Activated CD8-positive, alpha-beta memory T cell treated with anti-CD3 and anti-CD28 coated beads, Interleukin-2, amount 50 U/mL, for 24 hours (primary cell): ENCODE measurements around the gene GET4.
"Not testable (repeated sequence)": the region's sequence is repeated elsewhere in the genome, so short reads cannot be mapped to it uniquely, and the experiment has no call there.

Experiments used
- DNase-seq: peaks from one replicate; pipeline ENCODE4 v3.0.0-alpha.2; 2020; ENCODE audit errors: extremely low read depth

Gene GET4

DNA sequence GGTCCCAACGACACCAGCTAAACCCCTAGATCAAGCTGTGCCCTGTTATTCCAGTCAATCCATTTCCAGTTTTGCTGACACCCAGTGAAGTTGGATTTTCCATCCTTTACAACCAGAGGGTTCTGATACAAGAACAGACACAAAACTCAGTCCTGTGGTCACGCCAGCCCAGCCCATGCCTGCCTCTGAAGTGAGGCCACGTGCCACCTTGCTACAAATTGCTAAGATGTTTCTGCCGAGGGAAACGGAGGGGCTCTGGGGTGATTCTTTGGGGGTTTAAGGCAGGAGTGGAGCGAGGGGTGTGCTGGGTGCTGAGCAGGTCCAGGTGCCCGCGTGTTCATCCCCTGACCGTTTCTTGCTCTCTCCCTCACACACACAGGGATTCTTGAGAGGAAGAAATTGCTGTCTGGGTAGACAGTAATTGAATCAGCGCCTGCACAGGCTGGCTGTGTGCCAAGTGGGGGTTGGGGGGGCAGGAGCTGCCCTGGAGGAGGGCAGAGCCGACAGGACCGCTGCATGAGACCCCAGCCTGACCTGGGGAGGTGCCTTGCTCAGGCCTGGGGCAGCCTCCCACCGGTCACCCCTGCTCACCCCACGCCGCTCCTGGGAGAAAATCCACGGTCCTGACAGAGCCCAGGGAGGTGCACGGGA lies 40.1 kb downstream of the GET4 start:
- no peak for DNase-seq

- DNase-seq, result no peak
Measured at GRCh38 chr7:917255-918117, 41.1 kb downstream of the GET4 start.

DNA sequence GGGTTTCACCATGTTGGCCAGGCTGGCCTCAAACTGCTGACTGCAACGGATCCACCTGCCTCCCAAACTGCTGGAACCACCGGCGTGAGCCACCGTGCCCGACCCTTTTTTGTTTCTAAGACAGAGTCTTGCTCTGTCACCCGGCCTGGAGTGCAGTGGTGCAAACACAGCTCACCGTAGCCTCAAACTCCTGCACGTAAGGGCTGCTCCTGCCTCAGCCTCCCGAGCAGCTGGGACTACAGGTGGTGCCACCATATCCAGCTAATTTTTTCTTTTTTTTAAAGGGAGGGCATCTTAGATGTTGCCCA lies 41.7 kb downstream of the GET4 start:
- DNase-seq, result no peak

- no peak for DNase-seq
Measured at GRCh38 chr7:918441-919113, 42.2 kb downstream of the GET4 start.

GRCh38 chr7:919114-919442 lies 42.7 kb downstream of the GET4 start:
- DNase-seq, result no peak

DNA sequence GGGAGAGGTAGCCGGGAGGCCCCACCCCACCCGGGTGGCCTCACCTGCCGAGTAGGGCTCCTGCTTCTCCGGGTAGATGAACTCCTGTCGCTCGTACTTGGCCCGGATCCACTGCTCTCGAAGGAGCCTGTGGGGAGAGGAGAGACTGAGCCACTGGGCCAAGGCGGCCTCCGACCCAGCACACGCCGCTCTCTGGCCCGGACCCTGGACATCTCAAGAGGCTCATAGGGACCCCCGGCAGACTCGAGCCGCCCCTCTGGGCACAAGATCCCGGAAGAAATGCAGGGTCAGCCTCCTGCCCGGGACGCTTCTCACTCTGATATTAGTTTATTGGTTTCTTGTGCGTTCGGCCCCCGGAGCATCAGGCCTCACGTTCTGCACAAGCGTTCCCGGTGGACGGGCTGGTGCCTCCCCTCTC lies 43.6 kb downstream of the GET4 start:
- DNase-seq, result no peak

DNA sequence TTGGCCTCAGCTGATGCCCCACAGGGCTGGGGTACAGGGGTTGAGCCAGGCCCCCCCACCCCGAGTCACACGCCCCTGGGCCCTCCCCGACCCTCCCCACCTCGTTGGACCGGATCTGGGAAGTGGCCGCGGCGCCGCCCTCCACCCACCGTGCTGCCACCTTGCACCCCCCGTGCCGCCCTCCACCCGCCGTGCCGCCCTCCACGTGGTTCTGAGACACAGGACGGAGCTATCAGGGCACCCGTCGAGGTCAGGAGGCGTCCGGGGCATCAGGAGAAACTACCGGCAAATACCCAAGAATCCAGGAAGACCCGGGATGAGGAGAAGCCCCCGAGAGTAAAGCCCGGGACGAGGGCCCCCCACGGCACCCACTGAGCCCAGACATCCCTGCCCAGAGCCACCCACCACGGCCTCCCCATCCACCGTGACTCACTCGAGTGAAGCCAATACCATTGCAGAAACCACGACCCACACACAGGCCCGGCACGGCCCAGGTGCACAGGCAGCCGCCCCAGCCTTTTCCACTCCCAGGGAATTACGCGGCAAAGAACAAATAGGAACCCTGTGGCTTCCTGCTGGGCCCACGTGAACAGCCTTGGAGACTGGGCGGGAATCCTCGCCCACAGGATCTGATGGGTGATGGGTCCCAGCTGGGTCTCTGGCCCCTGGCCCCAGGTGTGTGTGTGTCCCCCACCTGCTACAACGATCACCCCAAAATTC lies 44.2 kb downstream of the GET4 start:
- DNase-seq, result no peak

- DNase-seq, result no peak
Measured at GRCh38 chr7:921071-921461, 44.7 kb downstream of the GET4 start.

GRCh38 chr7:921581-922333 lies 45.4 kb downstream of the GET4 start:
- no peak for DNase-seq

- no peak for DNase-seq
Measured at GRCh38 chr7:922334-923107, 46.2 kb downstream of the GET4 start.

DNA sequence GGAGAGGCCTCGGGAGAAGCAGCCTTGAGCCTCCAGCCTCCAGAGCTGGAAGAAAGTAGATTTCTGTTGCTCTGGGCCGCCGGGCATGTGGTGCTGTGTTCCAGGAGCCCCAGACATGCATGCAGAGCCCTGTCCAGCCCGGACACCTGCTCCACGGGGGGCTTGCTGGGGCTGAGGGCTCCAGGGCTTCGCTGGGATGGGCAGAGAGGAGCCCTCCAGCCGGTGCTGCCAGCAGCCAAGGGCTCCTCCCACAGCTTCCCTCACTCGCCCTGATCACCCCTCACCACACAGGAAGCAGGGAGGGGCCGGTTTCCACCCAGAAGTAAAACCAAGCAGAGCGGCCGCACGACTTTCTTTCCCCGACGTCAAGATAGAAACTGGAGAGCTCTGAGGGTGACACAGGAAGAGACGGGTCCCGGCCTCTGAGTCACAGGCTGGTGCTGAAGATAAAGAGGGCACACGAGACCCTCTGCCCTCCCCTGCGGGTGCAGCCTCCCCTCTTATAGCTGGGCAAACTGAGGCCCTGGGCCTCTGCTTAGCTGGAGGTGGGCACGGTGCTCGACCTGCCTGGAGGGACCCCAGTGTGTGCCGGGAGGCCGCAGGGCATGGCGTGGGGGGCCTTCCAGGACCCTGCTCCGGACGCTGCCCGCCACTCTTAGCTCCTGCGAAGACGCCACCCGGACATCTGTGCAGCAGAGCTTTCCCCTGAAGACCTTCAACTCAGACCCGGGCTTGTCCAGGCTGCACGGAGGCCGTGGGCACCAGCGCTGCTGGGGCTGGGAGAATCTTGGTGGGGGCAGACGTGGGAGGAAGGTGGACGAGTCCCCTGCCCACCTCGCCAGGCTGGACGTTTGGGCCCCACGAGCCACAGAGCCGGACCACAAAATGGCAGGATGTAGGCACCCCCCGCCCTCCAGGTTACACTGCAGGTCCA lies 47.0 kb downstream of the GET4 start:
- DNase-seq, result peak; percentile 91

DNA sequence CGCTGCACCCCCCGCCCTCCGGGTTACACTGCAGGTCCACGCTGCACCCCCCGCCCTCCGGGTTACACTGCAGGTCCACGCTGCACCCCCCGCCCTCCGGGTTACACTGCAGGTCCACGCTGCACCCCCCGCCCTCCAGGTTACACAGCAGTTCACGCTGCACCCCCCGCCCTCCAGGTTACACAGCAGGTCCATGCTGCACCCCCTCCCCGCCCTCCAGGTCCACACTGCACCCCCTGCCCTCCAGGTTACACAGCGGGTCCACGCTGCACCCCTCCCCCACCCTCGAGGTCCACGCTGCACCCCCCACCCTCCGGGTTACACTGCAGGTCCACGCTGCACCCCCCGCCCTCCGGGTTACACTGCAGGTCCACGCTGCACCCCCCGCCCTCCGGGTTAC lies 47.7 kb downstream of the GET4 start:
- DNase-seq, result not testable (repeated sequence)

DNA sequence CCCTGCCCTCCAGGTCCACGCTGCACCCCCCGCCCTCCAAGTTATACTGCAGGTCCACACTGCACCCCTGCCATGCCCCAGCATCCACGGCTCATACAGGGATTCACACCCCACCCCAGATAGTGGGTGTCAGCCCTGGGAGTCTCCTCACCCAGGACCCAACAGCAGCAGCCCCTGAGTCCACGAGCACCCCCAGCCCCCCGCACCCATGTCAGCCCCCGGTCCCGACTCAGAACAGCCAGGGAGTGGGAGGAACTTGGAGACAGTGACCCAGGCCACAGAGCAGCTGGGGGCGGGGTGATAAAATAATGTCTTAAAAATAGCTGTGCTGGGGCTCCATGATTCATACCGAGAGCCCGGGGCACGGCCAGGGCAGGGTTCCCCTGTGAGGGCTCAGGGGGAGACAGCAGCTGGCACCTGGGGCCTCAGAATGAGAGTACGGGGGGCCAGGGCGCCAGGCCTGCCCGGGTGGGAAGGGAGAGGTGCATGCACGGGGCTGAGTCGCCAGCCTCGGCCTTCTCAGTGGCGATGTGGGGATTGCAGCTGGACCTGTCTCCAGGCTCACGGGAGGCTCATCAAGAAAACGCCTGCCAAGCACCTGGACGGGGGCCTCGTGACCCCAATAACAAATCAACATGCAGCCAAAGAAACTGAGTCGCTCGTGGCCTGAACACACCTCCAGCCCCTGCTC lies 48.3 kb downstream of the GET4 start:
- peak; percentile 60 for DNase-seq

GRCh38 chr7:925601-926000 lies 49.2 kb downstream of the GET4 start:
- peak; percentile 56 for DNase-seq

DNA sequence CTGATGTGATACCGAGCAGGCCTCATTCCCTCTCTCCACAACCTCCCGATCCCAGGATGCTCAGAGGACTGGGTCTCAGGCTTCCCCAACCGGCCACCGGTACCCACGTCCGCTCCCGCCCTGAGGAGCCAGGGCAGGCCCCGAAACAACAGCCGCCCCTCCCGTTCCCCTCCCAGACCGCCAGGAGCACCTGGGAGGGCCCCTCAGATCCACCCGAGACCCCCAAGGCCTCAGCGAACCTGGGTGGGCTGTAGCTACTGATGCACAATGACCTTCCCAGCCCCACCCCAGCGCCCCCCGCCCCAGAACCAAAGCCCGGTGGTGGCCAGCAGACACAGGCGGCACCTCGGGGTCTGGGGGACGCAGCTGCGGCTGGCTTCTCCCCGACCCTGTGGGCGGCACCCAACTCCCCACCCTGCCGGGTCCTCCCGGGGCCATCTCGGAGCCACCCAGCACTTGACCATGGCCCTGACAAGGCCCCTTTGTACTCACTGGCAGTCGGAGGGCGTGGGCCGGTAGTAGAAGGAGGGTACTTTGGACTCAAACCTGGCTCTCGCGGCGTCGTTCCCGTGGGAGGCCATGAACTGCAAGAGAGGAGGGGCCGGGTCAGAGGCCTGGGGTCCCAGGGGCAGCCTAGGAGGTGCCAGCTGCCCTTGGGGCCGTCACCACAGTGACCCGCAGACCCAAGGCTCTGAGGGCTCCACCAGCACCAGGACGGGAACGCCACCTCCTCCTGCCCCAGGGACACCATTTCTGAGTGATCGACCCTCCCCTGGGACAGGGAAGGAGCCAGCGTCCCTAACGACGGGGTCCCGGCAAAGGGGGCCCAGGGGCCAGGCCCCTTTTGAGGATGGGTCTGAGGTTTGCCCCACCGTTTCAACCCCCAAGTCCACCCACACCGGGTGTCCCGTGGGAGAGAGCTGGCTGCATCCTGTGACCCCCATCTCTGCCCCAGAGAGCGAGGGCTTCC lies 50.0 kb downstream of the GET4 start:
- no peak for DNase-seq

GRCh38 chr7:927031-927671 lies 50.8 kb downstream of the GET4 start:
- no peak for DNase-seq

GRCh38 chr7:929311-929711 lies 53.0 kb downstream of the GET4 start:
- DNase-seq, result no peak
